Spleen (tissue), 7 donors: Measurements from ENCODE around the gene CAMTA1.

Experiments
- POLR2A ChIP-seq, 3 donors: fragments of 450-650 bp; IDR thresholded peaks; one replicate each; pipeline ENCODE4 v1.5.1; 2017; ENCODE audit warnings: antibody characterized with exemption in 3 of 3, mild to moderate bottlenecking in 1 of 3
- POLR2AphosphoS5 ChIP-seq, 3 donors: sonication (generic); formaldehyde crosslinking; IDR thresholded peaks; one replicate each; pipeline ENCODE4 v1.5.1; 2017; ENCODE audit warnings: antibody characterized with exemption in 3 of 3
- TF ChIP-seq, protein P1 (sequence below), 11 experiments: fragments of 200-600 bp in 7 of 11; fragments of 450-650 bp in 4 of 11; sonication (generic) in 4 of 11; IDR thresholded peaks in 8 of 11; conservative IDR thresholded peaks in 3 of 11; 1 replicate in 7 of 11; 2 replicates in 4 of 11; pipeline versions ENCODE4 v1.4.0 to v1.8.0; 2016 to 2021; ENCODE audit warnings: antibody characterized with exemption in 11 of 11, inconsistent platforms in 4 of 11, mild to moderate bottlenecking in 1 of 11
- donor health status: DM: no; HTN: no; CAD: no; lungs with moderate emphysema.
- donor health status: DM: no; HTN: no; CAD: no.
- donor health status: DM: no; HTN: no; CAD: no.

GRCh38 chr1:6835139-6835538 is 49.9 kb downstream of the CAMTA1 start:
- TF ChIP-seq, protein P1, sequence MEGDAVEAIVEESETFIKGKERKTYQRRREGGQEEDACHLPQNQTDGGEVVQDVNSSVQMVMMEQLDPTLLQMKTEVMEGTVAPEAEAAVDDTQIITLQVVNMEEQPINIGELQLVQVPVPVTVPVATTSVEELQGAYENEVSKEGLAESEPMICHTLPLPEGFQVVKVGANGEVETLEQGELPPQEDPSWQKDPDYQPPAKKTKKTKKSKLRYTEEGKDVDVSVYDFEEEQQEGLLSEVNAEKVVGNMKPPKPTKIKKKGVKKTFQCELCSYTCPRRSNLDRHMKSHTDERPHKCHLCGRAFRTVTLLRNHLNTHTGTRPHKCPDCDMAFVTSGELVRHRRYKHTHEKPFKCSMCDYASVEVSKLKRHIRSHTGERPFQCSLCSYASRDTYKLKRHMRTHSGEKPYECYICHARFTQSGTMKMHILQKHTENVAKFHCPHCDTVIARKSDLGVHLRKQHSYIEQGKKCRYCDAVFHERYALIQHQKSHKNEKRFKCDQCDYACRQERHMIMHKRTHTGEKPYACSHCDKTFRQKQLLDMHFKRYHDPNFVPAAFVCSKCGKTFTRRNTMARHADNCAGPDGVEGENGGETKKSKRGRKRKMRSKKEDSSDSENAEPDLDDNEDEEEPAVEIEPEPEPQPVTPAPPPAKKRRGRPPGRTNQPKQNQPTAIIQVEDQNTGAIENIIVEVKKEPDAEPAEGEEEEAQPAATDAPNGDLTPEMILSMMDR (IDR thresholded peaks at IDR 0.05 in 8 of 11, conservative IDR thresholded peaks at IDR 0.05 in 3 of 11) = no peak
- TF ChIP-seq POLR2A (IDR thresholded peaks at IDR 0.05) (no peak), POLR2AphosphoS5 (IDR thresholded peaks at IDR 0.05) (no peak)
